Hematopoietic multipotent progenitor cell treated with erythropoietin and hydrocortisone succinate and interleukin-3 and kit ligand, for 17 days (in vitro differentiated cells): ENCODE results near the gene AK2.
A peak's percentile ranks its signal among the peaks of the same experiment; 100 is the strongest.

Experiments
- DNase-seq: peaks from one replicate; pipeline ENCODE4 v3.0.0-alpha.2; 2015; ENCODE audit warnings: low spot score

AK2 gene

GRCh38 chr1:33022650-33023200 lies 14.0 kb downstream of the AK2 start:
- no peak for DNase-seq

GRCh38 chr1:33021567-33022431 lies 14.9 kb downstream of the AK2 start:
- no peak for DNase-seq

GRCh38 chr1:33018112-33018511 lies 18.6 kb downstream of the AK2 start:
- no peak for DNase-seq

DNA sequence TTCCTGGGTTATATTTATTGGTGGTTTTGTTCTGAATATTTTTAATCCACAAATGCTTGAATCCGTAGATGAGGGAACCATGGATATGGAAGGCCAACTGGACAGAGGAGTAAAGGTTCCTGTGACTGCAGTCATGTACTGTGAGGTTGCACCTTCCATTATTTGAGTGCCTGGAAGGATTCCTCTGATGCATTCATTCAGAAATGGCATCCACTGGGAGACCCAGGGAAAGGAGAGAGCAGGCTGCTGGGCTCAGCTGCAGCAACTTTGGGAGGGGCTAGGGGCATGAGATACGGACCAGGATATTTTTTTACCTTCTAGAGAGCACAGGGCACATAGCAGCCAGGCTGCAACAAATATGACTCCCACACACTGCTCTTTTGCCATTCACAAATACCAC lies 19.5 kb downstream of the AK2 start:
- no peak for DNase-seq

DNA sequence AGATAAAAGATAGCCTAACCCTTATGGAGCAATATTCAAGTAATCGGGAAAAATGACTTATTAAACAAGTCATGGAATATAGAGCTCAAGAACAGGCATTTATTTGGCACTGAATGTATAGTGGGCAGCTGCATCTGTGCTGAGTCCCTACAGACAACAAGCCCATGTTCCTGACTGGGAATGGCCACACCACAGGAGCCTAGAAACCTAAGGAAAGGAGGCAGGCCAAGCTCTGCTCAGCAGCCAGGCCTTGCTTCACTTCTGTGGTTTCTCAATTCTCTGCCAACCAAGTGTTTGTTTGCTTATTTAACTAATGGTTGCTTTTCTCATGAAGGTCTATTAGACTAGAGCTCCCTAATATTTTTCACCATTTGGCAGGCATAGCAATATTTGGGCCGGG lies 21.5 kb downstream of the AK2 start:
- DNase-seq, result no peak

DNA sequence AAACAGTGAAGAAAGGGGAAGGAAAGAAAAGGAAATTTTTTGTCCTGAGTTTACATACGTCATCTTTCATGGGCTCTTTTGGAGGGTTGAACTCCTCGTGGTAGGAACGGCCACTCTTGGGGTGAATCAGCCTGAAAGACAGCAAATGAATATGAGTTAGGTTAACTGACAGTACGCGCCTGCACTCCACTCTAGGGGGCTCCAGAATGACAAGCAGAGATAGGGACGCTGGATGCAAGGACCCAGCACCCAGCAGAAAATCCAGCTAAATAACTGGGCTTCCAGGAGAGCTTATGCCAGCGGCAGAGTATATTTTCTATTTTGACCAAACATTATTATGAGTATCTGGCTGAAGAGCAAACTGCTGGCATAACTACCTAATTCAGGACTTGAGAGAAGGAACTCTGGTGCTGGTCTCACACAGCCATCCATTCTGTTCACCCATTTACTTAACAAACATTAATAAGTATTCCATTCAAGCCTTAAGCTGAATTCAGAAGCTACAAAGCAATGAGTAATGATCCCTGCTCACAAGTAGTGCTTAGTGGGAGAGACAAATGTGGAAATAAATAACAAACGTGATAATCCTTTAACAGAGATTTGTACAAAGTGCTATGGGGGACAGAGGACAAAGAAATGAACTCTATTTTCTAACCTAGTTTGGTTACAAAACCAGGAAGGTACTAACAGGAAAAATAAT lies 22.1 kb downstream of the AK2 start:
- no peak for DNase-seq

GRCh38 chr1:33013791-33014190 lies 22.9 kb downstream of the AK2 start:
- no peak for DNase-seq

DNA sequence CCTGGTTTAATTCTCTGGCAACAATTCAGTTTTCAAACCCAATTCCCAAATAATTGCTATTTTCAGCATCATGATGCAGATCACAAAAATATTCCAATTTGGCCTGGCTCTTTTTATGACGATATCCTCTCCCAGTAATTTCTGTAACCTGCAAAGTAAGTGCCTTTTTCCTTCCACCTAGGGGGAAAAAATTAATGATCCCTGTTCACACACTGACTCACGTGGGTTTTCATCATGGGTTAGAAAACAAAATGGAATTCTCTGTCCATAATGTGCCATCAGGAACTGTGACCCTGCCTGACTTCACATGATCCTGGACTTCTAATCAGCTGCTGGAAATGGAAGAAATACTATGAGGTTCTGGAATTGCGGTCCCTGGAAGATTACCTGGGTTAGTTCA lies 24.5 kb downstream of the AK2 start:
- DNase-seq, result no peak

GRCh38 chr1:33010932-33011731 lies 25.6 kb downstream of the AK2 start:
- DNase-seq, result no peak

GRCh38 chr1:33009561-33009960 lies 27.1 kb downstream of the AK2 start:
- DNase-seq, result peak; percentile 62

GRCh38 chr1:33008051-33008914 lies 28.4 kb downstream of the AK2 start:
- DNase-seq, result no peak

GRCh38 chr1:33007190-33008050 lies 29.3 kb downstream of the AK2 start:
- DNase-seq, result peak; percentile 28

GRCh38 chr1:33005838-33006421 lies 30.8 kb downstream of the AK2 start:
- DNase-seq, result no peak

DNA sequence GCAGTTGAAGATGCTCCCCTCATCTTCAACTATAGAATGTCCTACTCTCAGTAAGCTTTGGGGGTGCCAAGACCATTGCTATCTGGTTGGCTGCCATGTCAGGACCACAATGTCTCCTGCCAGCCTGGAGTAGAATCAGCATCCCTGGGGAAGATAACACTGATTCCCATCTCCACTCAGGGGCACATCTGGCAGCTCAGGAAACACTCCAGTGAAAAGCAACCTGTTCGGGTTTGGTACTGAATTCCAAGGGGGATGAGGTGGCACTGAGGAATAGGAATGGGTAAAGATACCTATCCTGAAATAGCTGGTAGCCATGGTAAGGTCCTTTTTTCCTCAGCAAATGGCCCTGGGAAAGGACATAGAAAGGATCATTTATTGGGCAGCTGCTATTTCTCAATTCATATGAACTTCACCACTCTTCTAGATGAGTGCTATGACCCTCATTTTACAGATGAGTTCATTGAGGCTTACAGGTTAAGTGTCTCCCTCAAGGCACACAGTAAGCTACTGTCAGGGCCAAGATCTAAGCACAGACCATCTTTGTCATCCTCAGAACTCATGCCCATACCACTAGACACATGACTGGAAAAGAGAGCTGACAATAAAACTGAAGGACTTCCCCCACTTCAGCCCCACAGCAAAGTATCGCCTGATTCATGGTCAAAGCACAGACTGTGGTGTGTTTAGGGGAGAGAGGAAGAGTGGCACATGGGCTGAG lies 31.4 kb downstream of the AK2 start:
- DNase-seq, result no peak

DNA sequence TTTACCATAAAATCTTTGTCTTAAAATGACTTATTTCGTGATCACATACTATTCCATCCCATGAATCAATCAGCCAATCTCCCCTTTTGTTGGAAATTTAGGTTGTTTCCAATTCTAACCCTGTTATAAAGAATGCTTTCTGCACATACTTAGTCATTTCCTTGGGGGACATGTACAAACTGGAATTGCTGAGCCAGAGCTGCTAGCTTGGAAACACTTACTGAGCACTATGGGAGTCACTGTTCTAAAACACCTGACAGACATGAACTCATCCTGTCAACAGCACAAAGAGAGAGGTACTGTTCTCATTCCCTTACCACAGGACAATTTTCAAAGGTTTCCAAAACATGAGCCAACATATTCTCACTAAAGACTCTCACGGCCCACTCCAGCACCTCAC lies 32.1 kb downstream of the AK2 start:
- DNase-seq, result no peak

DNA sequence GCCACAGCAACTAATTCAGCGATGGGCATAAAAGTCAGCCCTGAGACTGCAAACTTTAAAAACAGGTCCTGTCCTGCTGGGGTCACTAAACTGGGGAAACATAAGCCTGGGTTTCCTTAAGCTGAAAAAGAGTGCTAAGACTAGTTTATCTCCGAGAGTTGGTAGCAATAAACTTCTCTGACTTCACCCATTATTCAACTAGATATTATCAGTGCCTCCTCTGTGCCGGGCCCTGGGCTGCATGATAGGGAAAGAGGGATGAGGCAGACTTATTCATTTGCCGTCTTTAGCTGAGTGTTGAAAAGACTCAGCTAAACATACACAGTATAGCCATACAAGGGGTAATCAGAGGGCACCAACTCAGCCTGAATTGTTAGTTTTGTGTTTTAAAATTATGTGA lies 33.0 kb downstream of the AK2 start:
- no peak for DNase-seq

DNA sequence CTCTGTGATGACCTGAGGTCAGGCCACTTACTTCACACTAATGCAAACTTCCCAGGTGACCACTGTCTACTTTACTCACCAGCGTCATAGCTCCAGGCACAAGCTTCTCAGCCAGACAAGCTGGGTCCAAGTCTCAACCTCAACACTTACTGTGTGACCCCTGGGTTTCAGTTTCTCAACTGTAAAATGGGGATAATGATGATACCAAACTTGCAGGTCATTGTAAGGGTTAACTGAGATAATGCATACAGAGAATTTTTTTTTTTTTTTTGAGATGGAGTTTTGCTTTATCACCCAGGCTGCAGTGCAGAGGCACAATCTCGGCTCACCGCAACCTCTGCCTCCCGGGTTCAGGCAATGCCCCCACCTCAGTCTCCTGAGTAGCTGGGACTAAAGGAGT lies 34.7 kb downstream of the AK2 start:
- DNase-seq, result no peak

DNA sequence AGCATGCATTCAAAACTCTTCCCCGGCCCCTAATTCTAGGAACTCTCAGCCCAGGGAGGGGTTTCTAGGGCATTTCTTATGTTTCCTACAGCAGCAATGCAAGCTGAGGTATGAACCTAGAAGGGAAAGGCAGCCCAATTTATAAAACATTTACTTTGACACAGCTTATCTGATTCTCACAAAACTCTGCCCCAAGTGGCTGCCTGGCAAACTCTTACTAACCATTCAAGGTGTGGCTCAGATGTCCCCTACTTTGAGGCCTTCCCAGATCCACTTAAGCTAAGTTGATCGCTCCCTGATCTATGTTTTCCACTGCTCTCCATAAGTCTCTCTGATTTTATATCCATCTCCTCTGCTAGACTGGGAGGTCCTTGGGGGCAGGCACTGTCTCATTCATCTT lies 35.4 kb downstream of the AK2 start:
- no peak for DNase-seq

GRCh38 chr1:33000427-33001026 lies 36.2 kb downstream of the AK2 start:
- no peak for DNase-seq
